HG03442 (cell line): ENCODE results near the gene NACC2.
"Not testable (repeated sequence)": the region's sequence is repeated elsewhere in the genome, so short reads cannot be mapped to it uniquely, and the experiment has no call there.

Experiments
- ATAC-seq: cut with Tn5 transposase; IDR thresholded peaks from one replicate; pipeline ENCODE4 v1.9.1; 2021; ENCODE audit warnings: mild to moderate bottlenecking, moderate library complexity; ENCODE audit not compliant: unreplicated experiment

Gene NACC2

DNA sequence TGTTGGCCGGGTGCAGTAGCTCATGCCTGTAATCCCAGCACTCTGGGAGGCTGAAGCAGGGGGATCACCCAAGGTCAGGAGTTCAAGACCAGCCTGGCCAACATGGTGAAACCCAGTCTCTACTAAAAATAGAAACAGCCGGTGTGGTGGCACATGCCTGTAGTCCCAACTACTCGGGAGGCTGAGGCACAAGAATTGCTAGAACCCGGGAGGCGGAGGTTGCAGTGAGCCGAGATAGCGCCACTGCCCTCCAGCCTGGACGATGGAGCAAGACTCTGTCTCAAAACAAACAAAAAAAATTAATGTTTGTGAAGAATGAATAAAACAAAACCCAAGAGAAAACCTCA lies 68.2 kb downstream of the NACC2 start:
- ATAC-seq, result not testable (repeated sequence)

DNA sequence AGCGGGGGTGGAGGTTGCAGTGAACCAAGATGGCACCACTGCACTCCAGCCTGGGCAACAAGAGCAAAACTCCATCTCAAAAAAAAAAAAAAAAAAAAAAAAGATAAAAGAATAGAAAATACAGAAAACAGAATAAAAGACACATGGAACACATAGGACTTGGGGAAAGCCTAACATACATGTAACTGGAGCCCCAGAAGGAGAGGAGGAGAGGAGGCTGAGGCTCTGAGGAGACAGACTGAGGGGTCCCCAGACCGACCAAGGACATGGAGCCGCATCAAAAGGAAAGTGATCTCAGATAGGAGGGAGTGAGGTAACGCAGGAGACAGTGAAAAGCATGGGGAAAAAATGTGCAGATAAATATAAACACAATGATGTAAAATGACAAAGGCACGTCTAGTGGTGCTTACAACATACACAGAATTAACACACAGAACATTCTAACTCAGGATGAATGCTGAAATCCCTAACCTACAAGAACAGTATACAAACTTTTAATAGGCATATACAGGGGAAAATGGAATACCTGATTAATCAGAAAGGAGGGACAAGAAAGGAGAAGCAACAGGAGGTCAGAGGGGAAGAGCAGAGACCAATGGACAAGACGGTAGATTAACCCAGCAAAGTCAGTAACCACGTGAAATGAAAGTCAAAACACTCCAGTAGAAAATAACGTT lies 68.7 kb downstream of the NACC2 start:
- ATAC-seq, result no peak

DNA sequence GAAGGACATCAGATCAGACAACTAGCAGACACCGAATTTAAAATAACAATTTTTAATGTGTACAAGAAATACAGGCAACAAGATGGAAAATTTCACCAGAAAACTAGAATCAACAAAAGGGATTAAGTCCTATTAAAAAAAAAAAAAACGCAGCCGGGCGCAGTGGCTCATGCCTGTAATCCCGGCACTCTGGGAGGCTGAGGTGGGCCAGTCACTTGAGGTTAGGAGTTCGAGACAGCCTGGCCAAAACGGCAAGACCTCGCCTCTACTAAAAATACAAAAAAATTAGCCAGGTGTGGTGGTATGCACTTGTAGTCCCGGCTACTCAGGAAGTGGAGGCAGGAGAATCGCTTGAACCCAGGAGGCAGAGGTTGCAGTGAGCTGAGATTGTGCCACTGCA lies 69.6 kb downstream of the NACC2 start:
- no peak for ATAC-seq

DNA sequence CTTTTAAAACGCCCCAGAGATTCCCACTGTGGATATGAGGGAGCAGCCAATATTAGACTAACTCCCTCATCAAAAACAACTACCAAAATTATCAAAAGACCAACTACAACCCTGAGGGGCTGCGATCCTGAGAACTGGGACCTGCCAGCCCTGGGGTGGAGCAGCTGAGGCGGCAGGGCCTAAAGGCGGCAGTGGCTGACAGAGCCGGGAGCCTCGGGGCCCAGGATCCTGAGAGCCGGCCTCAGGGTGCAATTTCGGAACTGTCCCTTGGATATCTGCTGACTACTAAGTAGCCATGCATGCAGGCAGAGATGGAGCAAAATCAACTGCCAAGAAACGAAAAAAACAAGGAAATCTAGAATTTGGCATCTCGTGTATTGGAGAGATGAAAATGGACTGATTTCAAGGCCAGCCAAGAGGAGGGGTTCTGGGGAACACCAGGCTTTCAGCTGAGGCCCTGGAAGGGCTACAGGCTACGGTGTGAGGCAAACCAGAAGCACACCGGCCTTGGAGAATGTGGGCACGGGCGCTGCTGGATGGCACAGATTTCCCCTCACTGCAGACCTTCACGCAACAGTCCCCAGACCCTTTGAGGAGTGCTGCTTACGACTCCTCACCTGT lies 70.3 kb downstream of the NACC2 start:
- no peak for ATAC-seq

DNA sequence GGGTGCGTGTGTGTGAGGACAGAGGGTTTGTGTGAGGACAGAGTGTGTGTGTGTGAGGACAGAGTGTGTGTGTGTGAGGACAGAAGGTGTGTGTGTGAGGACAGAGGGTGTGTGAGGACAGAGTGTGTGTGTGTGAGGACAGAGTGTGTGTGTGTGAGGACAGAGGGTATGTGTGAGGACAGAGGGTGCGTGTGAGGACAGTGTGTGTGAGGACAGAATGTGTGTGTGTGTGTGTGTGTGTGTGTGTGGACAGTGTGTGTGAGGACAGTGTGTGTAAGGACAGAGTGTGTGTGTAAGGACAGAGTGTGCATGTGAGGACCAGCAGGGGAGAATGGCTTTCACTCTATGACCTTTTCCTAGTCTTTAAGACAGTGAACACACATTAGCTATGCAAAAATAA lies 70.8 kb downstream of the NACC2 start:
- no peak for ATAC-seq

DNA sequence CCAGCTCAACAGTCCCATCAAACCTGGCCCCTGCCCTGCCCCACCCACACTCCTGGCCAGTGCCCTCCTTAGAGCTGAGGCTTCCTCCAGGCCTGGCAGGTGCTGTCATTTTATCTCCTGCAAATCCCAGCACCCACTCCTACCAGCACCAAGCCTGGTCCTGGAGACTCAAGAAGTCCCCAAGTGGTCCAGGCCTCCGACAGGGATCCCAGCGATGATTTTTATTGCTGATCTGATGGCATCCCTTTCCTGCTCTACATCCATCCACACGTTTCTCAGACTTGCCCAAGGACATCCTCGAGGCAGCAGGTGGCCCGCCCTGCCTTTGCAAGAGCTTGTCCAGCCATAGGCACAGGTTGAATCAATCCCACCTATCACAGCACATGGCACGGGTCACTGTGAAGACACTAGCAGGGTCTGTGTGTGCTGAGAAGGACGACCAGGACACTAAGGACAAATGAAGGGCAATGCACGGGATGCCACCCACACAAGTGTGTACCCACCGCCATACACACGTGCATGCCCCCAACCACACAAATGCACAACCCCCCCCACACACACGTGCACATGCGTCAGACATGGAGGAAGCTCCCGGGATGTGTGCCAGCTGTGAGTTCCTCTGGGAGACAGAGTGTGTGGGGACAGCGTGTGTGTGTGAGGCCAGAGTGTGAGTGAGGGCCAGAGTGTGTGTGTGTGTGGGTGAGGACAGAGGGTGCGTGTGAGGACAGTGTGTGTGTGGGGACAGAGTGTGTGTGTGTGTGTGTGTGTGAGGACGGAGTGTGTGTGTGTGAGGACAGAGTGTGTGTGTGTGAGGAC lies 71.5 kb downstream of the NACC2 start:
- ATAC-seq, result no peak

DNA sequence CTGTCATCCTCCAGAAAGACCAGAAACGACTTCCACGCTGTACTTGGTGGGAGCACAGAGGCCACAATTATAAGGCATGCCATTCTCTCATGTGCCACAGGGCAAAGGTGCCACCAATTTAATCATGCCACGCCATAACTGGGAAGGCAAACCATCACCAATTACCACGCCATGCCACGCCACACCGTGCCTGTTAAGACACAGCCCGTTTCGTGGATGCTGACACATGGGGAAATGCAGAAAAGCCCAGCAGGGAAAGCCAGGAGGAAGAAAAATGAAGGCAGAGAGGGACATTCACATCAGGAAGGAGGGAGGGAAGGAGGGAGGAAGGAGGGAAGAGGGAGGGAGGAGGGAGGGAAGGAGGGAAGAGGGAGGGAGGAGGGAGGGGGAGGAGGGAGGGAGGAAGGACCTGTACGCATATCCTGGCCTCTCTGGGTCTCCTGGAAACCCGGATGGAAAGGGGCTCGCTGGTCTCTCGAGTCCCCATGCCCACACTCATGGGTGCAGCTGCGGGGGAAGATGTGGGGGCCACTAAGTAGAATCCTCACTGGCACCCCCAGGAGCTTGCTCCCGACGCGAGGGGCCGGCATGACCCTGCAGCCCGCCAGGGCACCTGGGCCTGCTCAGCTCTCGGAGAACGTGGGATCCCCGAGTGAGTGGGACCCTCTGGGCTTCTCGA lies 72.2 kb downstream of the NACC2 start:
- ATAC-seq, result no peak

DNA sequence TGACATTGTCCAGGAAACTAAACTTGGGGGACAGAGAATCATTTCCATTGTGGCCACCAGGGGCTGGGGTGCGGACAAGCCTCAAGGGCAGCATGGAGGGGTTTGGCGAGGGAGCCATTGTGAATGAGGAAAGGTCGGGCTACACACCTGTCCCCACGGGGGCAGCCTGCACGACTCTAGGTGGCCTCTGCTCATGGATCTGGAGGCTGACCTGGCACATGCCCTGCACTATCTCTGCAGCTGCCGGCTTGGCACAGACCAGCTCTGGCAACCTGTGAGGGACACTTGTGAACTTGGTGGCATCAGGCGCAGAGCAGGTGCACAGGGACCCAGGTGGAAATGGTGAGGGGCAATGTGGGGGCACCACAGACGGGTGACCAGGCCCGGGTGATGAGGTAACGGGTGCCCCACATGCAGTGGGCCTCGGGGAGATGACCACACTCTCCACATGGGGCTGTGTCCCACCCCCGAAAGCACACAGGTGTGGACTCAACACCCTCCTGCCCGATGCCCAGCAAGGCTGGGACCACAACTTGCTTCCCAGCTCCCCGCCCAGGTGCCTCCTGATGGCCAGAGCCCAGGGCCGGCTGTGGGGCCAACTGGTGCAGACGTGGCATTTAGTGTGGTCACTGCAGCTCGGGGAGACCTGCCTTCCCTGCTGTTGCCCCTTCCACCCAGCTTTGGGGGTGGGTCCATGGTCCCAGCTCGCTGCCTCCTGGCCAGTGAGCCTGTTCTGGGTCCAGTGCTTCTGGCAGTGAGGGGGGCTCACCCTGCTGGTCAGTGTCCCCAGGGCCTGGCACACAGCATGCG lies 73.0 kb downstream of the NACC2 start:
- no peak for ATAC-seq

DNA sequence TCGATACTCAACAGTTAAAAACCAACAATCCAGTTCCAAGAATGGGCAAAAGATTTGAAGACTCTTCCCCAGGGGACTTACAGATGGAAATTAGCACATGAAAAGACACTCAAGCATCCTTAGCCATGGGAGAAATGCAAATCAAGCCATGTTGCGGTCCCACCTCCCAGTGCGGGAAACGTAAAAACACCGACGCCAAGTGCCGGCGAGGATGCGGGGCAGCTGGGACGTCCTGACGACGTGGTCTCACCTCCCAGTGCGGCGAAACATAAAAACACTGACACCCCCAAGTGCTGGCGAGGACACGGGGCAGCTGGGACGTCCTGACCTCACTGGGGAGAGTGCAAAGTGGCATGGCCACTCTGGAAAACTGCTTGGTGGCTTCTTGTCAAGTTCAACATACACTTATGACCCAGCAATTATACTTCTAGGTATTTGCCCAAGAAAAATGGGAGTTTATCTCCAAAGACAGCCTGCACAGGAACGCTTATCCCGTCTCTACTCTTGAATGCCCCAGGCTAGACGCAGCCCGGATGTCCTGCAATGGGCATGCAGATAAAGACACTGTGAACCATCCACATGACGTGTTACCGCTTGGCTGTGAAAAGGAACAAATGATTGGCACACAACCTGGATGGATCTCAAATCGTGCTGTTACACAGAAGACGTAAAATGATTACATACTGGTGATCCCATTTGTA lies 73.8 kb downstream of the NACC2 start:
- no peak for ATAC-seq

DNA sequence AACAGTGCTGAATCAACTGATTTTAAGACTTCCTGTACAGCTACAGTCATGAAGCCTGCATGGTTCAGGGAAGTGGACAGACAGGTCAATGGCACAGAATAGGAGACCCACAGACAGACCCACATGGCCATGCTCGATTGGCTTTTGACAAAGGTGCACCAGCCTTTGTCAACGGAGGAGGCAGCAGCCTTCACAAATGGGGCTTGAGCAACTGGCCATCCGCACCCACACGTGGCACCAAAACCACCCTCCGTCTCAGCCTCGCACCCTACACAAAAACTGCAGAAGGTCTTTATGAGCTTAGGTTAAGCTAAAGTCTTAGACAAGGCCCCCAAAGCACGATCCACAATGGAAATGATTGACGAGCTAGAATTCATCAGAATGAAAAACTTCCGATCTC lies 74.4 kb downstream of the NACC2 start:
- no peak for ATAC-seq

DNA sequence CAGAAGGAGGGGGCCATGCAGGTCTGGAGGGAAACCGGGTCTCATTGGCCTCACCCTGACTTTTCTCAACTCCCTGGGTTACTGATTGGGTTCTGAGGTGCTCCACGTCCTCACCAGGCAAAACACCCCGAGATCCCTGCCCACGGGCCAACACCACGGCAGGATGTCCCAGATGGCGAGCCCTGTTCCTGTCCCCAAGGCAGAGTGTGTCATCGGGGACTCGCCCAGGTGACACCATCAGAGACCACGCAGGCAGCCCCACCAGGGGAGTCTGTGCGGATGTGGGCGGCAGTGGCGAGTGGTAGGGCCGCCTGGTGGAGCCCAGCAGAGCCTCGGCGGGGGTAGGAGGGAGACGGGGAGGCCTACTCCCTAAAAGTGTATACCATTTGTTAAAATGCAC lies 74.9 kb downstream of the NACC2 start:
- ATAC-seq, result no peak

DNA sequence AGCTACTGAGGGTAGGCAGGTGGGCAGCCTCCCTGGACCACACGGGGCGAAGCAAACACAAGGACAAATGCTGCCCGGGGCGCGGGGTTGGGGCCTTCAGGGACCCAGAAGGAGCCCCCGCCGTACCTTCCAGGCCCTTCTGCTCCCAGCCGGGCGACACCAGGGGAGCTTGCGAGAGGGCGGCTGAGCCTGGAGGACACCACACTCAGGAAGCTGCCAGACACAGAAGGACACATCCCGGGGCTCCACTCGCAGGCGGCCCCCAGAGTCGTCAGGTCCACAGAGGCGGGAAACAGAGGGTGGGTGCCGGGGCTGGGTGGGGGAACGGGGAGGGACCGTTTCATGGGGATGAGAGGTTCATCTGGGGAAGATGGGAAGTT lies 75.4 kb downstream of the NACC2 start:
- no peak for ATAC-seq

DNA sequence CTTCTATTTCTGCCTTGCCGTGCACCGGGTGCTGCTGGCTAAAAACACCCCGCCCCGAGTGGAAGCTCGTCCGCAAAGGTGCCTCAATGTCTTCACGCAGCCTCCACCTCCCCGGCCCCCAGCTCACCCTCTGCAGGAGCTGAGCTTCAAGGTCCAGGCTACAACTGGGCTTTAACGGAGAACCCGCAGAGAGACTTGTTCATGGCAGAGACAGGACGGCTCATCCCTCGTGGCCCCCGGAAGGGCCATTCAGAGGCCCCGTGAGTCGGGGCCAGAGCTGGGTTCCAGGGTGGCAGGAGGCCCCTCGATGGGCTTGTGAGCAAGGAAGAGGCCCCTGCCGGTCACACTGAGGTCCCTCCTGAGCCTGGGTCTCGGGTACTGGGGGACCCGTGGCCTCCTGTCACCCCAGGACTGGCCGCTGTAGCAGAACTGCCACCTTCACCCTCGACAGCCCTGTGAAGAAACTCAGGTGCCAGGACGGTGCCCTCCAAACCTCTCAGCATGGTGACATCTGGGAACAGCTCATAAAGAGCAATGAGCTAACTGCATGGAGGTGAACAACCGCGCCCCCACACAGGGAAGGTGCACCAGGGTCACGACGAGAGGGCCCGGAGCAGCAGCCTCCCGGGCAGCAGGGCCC lies 75.9 kb downstream of the NACC2 start:
- ATAC-seq, result no peak

DNA sequence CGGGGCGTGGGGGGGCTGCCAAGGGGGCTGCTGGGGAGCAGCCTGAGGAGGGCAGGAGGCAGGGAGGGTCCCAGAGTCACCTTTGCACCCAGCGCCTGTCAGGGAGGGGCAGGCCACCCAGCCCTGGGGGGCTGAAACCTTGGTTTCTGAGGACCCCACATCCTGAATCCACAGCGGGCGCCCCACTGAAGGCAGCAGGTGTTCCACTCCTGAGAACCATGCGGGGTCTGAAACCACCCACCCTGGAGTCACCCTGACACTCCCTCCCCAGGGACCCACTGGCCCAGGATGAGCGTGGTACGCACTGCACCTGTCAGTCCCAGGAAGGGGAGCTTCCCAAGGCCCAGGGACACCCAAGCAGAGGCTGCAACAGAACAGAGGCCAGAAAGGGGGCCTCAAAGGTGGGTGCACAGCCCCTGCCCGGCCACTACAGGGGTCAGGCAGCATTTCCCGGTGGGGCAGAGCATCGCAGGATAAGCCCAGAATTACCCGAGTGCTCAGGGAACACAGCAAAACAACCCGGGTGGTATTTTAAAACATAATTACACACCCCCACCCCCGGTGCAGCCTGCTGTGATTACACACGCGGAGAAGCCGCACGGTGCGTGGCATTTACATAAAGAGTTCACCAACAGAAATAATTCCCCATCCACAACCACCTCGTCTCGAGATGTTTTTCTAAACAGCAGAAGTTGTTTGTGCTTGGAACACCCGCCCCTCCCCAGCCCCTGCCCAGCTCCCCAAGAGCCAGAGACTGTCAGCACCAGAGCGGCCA lies 76.6 kb downstream of the NACC2 start:
- ATAC-seq, result no peak

DNA sequence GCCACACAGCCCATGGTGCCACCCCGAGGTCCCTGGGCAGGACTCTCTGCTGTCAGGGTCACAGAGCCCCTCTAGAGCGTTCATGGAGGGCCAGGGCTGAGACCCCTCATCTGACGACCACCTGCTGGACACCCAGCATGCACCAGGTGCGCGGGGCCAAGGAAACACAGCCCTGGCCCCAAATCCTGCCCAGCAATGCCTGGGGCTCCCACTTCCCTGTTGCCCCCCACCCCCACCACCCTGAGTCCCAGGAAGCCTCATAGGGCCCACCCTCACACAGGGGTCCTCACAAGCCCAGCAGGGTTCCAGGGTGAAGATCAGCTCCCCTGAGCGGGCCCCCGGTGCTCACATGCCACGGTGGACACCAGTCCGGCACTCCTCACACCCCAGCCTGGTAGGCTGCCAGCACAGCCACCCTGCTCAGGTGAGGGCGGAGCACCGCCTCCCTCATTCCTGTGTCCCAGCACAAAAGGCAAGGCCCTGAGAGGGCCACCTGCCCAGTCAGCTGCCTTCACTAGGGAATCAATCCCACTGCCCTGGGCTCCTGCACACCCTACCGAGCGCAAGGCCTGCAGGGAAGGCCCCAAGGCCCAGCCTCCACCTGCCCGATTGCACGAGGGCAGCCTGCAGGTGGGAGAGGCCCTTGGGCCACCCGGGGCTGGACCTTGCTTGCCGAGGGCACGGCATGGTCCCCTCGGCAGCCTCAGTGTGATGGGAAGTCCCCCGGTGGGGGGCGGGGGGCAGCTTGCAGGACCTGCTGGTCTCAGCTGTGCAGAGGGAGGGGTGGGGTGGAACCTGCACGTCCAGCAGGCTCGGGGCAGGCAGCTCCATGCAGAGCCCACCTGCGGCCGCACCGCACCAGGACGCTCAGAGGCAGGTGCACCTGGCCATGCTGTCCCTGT lies 77.5 kb downstream of the NACC2 start:
- no peak for ATAC-seq

DNA sequence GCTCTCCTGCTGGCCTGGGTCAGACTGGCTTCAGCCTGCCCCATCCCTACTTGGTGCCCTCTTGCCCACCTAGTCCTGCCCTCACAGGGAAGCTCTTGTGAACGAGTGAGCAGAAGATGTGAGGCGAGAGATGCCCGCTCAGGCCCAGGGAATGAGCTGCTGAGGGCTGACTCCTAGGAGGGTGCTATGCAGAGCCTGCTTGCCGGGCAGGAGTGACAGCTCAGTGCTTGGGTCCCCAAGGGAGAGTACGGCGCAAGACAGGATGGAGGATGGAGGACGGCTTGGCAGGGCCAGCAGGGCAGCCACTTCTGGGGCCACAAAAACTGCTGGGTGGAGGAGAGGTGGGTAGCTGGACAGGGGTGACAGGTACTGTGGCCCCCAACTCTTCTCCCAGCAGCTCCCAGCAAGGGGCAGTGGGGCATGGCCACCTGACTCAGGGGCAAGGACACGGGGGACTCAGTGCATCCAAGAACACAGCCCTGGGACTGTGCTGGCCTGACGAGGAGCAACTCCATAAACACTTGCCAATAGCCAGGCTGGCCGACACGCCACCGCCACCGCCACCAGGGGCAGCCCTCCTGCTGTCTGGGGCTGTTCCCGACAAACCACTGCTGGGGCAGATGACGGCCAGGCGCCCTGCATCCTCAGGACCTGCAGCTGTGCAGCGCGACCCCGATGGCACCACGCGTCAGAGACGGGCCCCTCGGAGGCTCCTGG lies 78.4 kb downstream of the NACC2 start:
- ATAC-seq, result no peak
